ENCODE results near the gene ARHGAP15. TPM values are rescaled to one million over a fixed set of nuclear protein-coding genes. Genes with fewer than 3 reads are reported as not detected.
A peak's percentile ranks its signal among the peaks of the same experiment; 100 is the strongest.

The ARHGAP15 gene
- polyA plus RNA-seq, 2 of the 4 experiments (the other 2 are of a cell fraction): 0.34 TPM; not detected in 1

DNA sequence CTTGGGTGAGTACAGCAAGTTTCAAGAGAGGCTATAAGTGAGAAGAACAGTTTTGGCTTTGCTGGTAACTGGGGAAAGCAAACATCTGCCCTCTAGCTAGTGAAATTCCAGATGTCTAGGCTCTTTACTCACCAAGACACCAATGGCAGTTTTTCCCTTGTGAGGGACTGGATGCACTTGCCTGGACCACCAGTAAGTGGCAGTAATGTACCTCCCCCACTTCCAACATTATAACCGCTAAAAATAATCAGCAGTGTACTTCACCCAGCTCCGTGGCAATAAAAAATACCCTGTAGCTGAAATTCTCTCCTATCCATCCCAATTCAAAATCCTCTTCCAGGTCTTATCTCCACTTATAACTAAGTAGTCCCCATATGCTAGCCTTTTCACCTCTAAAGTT, 383.9 kb downstream of the ARHGAP15 start (continued):
- TF ChIP-seq BHLHE40 (IDR thresholded peaks at IDR 0.05; ENCODE audit: low read depth, low read length) (no peak), CBX2 (IDR thresholded peaks at IDR 0.05; ENCODE audit: borderline replicate concordance, low read depth) (no peak), ELK1 (IDR thresholded peaks at IDR 0.05; ENCODE audit: low read depth, low read length) (no peak), SMC3 (IDR thresholded peaks at IDR 0.05) (peak; percentile 47)
- TF ChIP-seq, protein P1, sequence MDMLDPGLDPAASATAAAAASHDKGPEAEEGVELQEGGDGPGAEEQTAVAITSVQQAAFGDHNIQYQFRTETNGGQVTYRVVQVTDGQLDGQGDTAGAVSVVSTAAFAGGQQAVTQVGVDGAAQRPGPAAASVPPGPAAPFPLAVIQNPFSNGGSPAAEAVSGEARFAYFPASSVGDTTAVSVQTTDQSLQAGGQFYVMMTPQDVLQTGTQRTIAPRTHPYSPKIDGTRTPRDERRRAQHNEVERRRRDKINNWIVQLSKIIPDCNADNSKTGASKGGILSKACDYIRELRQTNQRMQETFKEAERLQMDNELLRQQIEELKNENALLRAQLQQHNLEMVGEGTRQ (IDR thresholded peaks at IDR 0.05): no peak

- H3K4me3 ChIP-seq: no peak overlapping the region
- FAIRE-seq: no peak
- H3K9me3 ChIP-seq: no peaks in the 10 kb centered on the region
- no peak for DNase-seq (ENCODE audit: low read depth in 1 of 2, low spot score in 1 of 2)
- H3K4me1 ChIP-seq: no peaks in the 10 kb centered on the region
- no peak overlapping the region for H3K27ac ChIP-seq
- 11% methylated on average over 1 of the region's 1 CpG for WGBS (ENCODE audit: missing lambda C conversion rate)
- no peak for ATAC-seq
- POLR2A ChIA-PET: no interaction called here
- no peak overlapping the region for H3K4me2 ChIP-seq
- no peak for TF ChIP-seq BHLHE40 (IDR thresholded peaks at IDR 0.05; ENCODE audit: low read depth, low read length)
- no peak for TF ChIP-seq FOSL2 (IDR thresholded peaks at IDR 0.05)
- TF ChIP-seq FOSL2 (CRISPR knock-in tag; IDR thresholded peaks at IDR 0.05): no peak
- TF ChIP-seq, protein P2, sequence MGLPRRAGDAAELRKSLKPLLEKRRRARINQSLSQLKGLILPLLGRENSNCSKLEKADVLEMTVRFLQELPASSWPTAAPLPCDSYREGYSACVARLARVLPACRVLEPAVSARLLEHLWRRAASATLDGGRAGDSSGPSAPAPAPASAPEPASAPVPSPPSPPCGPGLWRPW (IDR thresholded peaks at IDR 0.05): no peak
- TF ChIP-seq ZC3H11A (IDR thresholded peaks at IDR 0.05): no peak
- TF ChIP-seq, protein P1 (IDR thresholded peaks at IDR 0.05): no peak
- TF ChIP-seq CEBPB (IDR thresholded peaks at IDR 0.05): no peak
- TF ChIP-seq NR3C1 (IDR thresholded peaks at IDR 0.05): no peak
- TF ChIP-seq PHF8 (IDR thresholded peaks at IDR 0.05; ENCODE audit: borderline replicate concordance, low read depth): no peak
- TF ChIP-seq SREBF2 (IDR thresholded peaks at IDR 0.05): no peak
- no peak for TF ChIP-seq CBX2 (IDR thresholded peaks at IDR 0.05; ENCODE audit: borderline replicate concordance, low read depth)
- TF ChIP-seq, protein P3, sequence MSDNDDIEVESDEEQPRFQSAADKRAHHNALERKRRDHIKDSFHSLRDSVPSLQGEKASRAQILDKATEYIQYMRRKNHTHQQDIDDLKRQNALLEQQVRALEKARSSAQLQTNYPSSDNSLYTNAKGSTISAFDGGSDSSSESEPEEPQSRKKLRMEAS (IDR thresholded peaks at IDR 0.05): no peak
- no peak for TF ChIP-seq MAZ (IDR thresholded peaks at IDR 0.05; ENCODE audit: borderline replicate concordance, low read depth, low read length)
- no peak for TF ChIP-seq NFE2L2 (conservative IDR thresholded peaks at IDR 0.05; ENCODE audit: low read length)
- no peak for TF ChIP-seq HEYL (CRISPR knock-in tag; IDR thresholded peaks at IDR 0.05)
- TF ChIP-seq RAD21 (conservative IDR thresholded peaks at IDR 0.05 in 1 of 2, IDR thresholded peaks at IDR 0.05 in 1 of 2): no peak
- TF ChIP-seq ZFP36 (IDR thresholded peaks at IDR 0.05; ENCODE audit: borderline replicate concordance, partially characterized antibody): no peak
- TF ChIP-seq HOXB13 (CRISPR knock-in tag; IDR thresholded peaks at IDR 0.05; ENCODE audit: low read depth): no peak
- TF ChIP-seq EHMT2 (IDR thresholded peaks at IDR 0.05; ENCODE audit: low read depth): no peak
- TF ChIP-seq, protein P4, sequence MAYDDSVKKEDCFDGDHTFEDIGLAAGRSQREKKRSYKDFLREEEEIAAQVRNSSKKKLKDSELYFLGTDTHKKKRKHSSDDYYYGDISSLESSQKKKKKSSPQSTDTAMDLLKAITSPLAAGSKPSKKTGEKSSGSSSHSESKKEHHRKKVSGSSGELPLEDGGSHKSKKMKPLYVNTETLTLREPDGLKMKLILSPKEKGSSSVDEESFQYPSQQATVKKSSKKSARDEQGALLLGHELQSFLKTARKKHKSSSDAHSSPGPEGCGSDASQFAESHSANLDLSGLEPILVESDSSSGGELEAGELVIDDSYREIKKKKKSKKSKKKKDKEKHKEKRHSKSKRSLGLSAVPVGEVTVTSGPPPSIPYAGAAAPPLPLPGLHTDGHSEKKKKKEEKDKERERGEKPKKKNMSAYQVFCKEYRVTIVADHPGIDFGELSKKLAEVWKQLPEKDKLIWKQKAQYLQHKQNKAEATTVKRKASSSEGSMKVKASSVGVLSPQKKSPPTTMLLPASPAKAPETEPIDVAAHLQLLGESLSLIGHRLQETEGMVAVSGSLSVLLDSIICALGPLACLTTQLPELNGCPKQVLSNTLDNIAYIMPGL (CRISPR knock-in tag; IDR thresholded peaks at IDR 0.05; ENCODE audit: borderline replicate concordance): no peak
- TF ChIP-seq HDAC2 (IDR thresholded peaks at IDR 0.05): no peak
- CTCF ChIA-PET: interaction anchor here (2.0 kb wide), 1 partner anchor 15 kb away, joined by 7 read pairs; no protein-coding TSS in a partner anchor
Observed at GRCh38 chr2:143514413-143514812, 385.2 kb downstream of the ARHGAP15 start.

Data from A549 (cell line).